Effector CD8-positive, alpha-beta T cell (primary cell): ENCODE data around the gene ZNF575.
"Not testable (repeated sequence)": the region's sequence is repeated elsewhere in the genome, so short reads cannot be mapped to it uniquely, and the experiment has no call there.

Experiments
- DNase-seq: peaks from one replicate; lab custom pipeline; 2025; lab: John Stamatoyannopoulos, UW

The ZNF575 gene

DNA sequence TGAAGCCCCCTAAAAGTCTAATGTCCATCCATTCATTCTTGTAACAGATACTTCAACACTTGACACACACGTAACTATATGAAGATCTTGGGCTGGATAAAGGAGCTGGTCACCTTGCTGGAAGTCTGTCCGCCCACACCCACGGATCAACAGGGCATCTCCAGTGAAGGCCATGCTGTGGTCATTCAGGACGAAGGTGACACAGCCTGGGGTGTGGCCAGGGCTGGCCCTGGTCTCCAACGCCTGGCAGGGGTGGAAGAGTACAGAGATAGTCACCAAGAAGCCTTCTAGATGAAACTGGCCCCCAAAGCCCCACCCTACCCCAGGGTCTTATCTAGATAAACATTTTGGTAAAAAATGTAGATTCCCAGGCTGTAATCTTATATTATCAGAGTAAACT, 21.7 kb upstream of the ZNF575 start:
- DNase-seq = no peak

DNA sequence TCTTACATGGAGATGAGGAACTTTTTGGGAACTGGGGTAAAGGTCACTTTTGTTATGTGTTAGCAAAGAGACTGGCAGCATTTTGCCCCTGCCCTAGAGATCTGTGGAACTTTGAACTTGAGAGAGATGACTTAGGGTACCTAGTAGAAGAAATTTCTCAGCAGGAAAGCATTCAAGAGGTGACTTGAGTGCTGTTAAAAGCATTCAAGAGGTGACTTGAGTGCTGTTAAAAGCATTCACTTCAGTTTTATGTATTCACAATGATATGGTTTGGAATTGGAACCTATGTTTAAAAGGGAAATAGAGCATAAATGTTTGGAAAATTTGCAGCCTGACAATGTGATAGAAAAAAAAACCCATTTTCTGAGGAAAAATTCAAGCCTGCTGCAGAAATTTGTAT, 20.6 kb upstream of the ZNF575 start:
- not testable (repeated sequence) for DNase-seq

DNA sequence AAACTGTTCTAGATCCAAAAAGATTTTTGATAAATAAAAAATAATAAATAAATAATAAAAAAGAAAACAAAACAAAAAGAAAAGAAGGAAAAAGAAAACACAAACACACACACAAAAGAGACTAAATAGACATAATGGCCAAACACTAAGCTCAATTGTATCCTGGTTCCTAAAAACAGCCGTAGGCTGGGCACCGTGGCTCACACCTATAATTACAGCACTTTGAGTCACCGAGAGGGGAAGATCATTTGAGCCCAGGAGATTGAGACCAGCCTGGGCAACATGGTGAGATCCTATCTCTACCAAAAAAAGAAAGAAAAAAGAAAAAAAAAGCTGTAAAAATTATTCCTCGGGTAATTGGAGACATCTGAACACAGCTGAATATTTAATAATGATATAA, 14.9 kb upstream of the ZNF575 start:
- no peak for DNase-seq

DNA sequence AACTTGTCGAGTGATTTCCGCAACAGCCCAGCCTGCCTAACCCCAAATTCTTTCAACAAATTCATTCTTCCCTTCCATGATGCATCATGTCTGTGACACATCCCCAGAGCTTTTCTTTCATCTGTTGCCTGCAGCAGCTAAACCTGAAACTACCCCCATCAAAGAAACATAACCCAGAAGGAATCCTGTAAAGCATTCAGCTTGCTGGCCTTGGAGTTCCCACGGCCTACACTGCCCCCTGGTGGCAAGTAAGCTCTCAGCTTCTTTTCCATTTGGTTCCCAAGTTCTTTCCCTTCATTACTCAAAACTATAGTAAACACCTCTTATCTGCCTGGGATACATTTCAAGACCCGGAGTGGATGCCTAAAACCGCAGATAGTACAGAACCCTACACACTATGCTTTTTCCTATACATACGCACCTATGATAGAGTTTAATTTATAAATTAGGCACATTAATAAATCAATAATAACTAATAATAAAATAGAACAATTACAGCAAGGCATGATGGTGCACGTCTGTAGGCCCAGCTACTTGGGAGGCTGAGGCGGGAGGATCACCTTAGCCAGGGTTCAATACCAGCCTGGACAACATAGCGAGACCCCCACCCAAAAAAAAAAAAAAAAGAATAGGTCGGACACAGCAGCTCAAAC, 13.4 kb upstream of the ZNF575 start:
- DNase-seq = peak; percentile 73

DNA sequence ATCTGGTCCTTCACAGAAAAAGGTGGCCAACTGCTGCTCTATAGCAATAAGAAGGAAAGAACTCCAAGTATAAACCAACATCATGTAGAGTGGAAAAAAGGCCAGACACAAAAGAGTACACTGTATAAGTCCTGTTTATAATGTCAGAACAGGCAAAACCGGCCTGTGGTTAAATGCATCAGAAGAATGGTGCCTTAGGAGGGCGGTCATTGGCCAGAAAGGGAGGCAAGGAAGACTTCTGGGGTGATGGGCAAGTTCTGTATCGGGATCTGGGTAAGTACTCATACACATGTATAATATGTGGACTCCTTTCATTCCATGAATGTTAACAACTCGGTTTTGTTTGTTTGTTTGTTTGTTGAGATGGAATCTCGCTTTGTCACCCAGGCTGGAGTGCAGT, 10.1 kb upstream of the ZNF575 start:
- DNase-seq = no peak

DNA sequence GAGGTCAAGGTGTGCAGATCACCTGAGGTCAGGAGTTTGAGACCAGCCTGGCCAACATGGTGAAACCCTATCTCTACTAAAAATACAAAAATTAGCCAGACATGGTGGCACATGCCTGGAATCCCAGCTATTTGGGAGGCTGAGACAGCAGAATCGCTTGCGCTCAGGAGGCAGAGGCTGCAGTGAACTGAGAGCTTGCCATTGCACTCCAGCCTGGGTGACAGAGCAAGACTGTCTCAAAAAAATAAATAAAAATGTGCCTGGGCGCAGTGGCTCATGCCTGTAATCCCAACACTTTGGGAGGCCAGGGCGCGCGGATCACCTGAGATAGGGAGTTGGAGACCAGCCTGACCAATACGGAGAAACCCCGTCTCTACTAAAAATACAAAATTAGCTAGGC, 9.3 kb upstream of the ZNF575 start:
- DNase-seq = not testable (repeated sequence)

DNA sequence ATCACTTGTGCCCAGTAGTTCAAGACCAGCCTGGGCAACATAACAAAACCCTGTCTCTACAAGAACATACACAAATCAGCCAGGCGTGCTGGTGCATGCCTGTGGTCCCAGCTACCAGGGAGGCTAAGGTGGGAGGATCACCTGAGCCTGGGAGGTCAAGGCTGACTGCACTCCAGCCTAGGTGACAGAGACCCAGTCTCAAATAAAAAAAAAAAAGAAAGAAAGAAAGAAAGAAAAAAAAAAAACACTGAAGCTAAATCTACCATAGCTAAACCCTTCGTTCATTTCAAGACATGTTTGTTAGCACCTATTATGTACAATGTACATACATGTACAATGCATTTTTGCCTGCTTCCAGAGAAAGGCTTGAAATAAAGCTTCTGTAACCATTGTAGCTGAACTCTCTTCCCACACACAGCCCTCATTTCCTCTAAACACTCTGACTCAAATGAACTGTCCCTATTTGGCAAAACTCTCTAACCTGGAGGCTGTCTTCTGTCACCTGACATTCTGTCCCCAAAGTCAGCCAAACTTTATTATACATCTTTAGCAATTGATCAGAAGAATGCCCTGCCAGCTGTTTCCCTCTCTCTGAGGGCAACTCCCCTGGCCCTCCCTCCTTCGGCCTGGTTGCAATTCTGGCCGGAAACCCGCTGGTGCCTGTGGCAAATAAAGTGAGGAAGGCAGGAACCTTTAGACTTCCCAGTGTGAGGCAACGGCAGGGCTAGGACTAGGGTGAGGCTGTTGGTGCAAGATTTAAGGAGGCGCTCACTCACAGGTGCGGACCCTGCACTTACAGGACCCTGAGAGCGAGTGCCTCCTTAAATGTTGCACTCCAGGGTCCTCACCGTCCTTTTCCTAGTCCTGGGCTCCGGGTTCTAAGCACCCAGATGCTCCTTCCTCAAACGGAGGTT, 7.8 kb upstream of the ZNF575 start:
- peak; percentile 16 for DNase-seq

DNA sequence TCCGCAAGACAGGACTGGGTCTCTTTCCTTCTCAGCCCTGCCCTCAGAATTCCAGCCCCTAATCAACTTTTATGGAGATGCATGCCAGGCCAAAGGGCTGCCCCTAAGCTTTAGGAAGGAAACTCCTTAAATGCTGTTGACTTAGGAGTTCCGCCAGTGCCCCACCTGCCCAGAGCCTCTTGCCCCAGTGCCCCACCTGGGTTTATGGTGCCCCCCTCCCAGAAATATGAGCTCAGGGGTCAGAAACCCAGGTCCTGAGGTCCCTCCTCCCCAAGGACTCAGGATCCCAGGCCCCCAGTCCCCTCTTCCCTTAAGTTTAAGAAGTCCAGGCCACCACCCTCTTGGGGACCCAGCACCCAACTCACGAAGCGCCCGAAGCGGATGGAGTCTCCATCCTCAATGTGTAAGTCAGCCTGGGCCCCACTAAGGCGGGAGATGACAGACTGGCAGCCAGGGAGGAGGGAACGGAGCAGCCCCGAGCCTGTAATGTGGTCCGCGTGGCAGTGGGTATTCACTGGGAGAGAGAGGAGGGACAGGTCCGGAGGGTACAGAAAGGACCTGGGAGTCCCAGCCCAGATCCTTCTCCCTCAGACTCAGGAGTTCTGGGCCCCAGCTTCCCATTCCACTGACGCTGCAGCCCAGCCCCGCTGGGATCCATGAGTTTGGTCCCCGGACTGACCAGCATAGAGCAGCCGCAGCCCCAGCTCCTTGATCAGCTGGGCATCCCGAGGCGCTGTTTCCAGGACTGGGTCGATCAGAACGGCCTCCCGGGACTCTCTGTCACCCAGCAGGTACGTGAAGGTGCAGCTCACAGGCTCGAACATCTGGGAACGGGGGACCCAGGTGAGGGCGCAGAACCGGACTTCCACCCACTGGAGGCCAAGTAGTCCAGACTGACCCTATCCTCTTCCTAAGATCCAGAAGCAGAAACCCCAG, 6.9 kb upstream of the ZNF575 start:
- DNase-seq = no peak

DNA sequence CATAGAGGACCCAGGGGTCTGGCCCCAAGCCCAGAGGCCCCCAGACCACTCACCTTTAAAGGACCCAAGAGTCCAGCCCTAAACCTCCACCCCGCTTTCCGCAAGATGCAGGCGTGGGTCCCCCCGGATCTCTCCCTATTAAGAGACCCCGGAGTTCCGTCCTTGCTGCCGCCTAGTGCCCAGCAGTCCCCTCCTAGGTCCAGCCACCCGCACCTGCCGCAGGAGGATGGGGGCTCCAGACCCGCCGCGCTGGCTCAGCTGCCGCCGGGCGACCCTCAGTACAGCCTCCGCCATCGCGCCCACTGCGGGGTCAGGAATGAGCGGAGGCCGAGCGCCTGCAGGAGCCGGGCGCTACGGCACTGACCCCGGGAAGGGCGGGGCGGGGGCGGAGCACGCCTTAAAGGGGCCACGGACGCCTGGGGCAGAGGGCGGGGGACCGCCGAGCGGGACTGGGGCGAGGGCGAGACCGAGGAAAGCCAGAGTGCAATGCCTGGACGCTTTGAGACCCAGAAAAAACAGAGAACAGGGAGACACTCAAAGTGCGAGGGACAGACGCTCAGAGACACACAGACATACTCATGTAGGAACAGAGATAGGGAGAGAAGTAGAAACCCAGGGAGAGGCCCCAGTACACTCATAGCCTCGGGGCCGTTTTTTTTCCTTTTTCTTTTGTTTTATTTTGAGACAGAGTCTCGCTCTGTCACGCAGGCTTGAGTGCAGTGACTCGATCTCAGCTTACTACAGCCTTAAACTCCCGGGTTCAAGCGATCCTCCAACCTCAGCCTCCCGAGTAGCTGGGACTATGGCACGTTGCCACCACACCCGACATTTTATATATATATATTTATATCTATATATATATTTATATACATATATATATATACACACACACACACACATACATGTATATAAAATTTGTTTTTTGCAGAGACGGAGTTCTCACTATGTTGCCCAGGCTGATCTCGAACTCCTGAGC, 5.8 kb upstream of the ZNF575 start, which contains the start of gene ETHE1:
ETHE1 (minus strand) TSS at position 318 of the 976 bp plus-strand sequence; CDS start at position 294, 24 bp downstream.
- peak; percentile 60 for DNase-seq

DNA sequence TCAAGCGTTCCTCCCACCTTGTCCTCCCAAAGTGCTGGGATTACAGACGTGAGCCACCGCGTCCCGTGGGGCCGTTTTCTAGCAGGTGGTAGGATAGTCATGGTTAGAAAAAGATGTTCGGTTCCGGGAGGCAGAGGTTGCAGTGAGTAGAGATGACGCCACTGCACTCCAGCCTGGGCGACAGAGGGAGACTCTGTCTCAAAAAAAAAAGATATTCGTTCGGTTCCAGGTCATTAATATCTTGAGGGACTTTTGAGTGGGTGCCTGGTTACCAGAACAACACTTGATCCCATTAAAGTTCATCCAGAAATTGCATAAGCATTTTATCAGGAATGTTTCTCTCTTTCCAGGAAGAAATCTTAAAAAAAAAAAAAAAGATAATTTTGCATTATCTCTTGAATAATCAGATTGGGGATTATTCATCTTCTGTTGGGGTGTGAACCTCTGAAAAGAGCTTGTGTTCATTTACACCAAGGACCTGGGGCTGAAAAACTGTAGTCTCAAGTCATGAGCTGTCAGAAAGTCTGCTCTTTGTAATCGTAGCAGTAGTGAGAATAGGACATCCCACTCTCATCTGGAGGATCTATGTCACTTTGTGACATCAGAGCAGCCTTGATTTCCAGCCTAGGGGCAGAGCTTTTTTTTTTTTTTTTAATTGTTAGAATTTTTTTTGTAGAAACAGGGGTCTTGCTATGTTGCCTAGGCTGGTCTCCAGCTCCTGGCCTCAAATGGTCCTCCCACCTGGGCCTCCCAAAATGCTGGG, 4.9 kb upstream of the ZNF575 start:
- DNase-seq = no peak

DNA sequence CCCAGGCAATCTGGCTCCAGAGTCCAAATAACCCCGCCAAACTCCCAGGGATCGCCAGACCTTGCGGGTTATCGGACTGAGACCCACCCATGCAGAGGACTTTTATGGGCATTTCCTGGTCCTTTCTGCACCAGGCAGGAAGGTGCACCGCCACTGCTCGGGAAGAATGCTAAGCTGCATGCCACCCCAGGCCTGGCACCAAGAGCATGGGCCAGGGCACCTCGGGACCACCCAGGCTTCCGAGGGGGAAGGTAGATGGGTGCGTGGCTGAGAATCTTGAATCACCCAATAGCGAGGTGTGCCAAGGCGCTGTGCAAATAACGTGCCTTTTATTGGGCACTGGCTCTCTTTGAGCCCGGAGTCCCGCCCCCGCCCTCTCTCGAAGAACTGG, 422 bp upstream of the ZNF575 start:
- peak; percentile 51 for DNase-seq

DNA sequence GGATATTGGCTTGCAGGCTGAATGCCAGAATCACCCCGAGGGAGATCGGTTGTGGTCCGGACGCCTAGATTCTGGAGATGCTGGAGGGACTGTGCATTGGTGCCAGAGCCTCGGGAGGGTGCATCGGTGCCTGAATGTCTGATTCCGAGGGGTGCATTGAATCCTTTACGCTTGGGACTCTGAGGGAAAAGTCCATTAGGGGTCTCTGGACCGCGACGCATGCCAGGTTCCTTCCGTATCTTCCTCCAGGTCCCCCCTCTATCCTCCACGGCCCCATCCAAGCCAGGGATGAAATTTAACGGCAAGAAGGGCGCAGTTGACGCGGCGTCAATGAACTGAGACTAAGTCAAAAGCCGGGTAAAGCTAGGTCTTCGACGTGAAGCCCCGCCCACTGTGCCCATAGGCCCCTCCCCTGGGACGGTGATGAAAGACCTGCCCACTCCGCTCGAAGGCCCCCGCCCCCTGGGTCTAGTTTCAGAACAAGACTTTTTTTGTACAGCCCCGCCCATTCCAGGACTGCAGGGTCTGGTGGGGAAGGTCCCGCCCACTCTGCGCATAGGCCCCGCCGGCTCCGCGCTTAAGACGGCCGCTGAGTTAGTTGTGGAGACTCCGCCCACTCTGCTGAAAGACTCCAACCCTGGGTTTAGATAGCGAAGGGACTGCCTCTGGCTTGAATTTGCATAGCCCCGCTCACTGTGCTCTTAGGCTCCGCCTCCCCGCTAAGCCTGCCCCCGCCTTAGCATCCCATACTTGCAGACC, 737 bp downstream of the ZNF575 start:
- DNase-seq = peak; percentile 95

DNA sequence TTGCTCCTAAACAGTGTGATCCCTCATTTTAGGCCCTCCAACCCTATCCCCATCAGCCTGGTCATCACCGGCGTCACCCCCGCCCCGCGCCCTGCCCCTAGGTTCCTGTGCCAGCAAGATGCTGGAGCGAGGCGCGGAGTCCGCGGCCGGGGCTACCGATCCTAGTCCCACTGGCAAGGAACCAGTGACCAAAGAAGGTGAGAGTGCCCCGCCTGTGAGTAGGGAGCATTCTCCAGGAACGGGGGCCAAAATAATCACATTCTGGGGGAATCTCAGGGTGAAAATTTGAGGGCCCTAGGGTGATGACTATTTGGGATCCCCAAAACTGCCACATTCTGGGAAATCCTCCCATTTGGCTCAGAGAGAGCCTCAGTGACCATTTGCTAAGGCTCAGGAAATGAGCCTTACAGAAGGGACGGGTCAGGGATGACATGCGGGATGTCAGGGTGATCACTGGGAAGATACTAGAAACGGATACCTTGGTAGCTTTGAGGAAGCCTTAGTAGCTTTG, 1.4 kb downstream of the ZNF575 start:
- no peak for DNase-seq

DNA sequence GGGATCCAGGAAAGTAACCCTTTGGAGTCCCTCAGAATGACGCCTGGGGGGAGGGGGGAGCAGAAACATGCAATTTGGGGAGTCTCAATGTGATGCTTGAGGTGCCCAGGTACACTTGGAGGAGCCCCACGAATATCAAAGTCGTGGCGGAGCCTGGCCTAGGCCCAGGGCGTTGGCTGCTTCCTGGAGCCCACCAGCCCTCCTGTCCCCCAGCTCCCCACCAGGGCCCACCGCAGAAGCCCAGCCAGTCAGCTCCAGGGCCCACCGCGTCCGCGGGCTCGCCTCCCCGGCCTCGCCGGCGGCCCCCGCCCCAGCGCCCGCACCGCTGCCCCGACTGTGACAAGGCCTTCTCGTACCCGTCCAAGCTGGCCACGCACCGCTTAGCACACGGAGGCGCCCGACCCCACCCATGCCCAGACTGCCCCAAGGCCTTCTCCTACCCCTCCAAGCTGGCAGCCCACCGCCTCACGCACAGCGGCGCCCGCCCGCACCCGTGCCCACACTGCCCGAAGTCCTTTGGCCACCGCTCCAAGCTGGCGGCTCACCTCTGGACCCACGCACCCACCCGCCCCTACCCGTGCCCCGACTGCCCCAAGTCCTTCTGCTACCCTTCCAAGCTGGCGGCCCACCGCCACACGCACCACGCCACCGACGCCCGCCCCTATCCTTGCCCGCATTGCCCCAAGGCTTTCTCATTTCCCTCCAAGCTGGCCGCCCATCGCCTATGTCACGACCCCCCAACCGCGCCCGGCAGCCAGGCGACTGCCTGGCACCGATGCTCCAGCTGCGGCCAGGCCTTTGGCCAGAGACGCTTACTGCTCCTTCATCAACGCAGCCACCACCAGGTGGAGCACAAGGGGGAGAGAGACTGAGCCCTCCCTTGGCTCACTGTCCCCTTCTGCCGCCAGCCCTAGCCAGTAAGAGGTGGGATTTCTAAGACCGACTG, 2.1 kb downstream of the ZNF575 start:
- peak; percentile 15 for DNase-seq

DNA sequence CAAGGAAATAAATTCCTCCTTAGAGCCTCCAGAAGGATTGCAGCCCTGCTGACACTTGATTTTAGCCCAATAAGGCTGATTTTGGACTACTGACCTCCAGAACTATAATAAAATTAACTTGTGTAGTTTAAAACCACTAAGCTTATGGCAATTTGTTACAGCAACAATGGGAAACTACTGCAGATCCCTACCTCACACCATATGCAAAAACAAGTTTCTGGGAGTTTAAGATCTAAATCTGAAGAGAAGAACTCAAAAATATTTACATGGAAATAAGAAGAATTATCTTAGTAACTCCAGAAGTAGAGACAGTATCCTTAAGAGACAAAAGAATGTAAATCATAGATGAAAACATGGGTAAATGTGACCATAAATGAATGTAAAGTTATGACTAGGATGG, 5.9 kb downstream of the ZNF575 start:
- no peak for DNase-seq

DNA sequence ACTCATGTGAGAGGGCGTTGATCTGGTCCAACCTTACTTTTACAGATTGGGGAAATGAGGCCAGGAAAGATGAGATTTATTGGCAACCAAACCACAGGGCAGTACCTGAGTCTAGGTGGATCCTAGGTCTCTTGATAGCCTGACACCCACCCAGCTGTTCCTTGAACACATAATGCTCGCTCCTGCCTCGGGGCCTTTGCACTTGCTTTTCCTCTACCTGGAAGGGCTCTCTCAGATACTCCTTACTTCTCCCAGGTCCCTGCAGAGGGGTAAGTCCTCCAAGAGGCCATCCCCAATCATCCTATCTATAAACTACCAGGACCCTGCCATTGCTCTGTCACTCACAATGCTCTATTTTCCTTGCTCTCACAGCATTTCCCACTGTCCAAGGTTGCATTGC, 7.4 kb downstream of the ZNF575 start:
- DNase-seq = no peak

DNA sequence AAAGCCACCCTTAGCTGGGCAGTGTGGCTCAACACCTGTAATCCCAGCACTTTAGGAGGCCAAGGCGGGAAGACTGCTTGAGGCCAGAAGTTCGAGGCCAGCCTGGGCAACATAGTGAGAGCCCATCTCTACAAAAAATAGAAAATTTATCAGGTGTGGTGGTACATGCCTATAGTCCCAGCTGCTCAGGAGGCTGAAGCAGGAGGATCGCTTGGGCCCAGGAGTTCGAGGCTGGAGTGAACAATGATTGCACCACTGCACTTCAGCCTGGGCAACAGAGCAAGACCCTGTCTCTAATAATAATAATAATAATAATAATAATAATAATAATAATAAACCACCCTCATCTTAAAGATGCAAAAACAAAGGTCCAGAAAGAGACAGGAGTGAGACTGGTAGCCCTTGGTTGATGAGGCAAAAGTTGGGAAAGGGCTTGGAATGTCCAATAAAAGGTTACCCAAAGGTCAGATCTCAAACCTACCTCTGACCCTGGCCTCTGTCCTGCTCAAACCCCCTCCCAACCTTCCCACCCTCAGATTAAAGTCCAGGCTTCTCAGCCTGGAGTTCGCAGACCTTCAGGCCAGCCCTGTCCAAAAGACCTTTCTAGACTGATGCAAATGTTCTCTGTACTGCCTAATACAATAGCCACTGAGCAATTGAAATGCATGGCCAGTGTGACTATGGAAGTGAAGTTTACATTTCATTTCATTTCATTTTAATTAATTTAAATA, 9.1 kb downstream of the ZNF575 start:
- DNase-seq = no peak
